HG02884 (cell line): ENCODE data around the gene PDE10A.
"Not testable (repeated sequence)": the region's sequence is repeated elsewhere in the genome, so short reads cannot be mapped to it uniquely, and the experiment has no call there.

Source experiments
- ATAC-seq: cut with Tn5 transposase; IDR thresholded peaks from one replicate; pipeline ENCODE4 v1.9.1; 2021; ENCODE audit warnings: mild to moderate bottlenecking, moderate library complexity; ENCODE audit not compliant: unreplicated experiment

PDE10A gene

DNA sequence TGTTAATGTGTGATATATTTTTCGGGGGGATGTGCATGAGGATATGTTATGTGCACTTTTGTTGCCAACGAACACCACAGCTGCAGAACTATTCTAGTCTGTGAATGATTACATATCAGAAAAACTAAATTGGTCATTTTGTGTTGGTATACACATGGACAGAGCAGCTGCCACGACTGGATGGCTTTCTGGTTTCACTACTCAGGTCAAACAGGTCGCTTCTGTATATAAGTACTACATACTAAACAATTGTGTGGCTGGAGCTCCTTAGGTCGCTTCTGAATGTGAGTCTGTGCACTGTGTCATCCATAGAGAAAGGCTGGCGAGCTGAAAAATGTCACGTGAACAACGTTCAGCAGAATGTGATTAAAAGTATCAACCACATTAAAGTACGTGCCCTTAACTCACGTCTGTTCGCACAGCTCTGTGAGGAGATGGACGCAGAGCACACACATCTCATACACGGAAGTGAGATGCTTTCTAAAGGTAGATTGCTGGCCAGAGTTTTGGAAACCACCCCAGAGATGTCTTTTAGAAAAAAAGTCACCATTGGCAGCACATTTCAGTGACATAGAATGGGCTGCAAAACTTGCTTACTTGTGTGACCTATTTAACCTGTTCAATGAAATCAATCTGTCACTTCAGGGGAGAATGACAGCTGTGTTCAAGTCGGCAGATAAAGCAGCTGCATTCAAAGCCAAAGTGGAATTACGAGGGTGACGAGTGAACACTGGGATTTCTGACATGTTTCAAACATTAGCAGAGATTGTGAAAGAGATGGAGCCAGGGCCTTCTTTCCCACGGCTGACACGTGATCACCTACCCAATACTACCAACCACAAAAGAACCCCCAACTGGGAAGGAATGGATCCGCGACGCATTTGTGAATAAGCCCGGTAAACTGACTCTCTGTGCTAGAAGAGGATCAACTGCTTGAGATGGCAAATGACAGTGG lies 176.6 kb downstream of the PDE10A start:
- no peak for ATAC-seq

- no peak for ATAC-seq
Measured at GRCh38 chr6:165484178-165484889, 178.7 kb downstream of the PDE10A start.

DNA sequence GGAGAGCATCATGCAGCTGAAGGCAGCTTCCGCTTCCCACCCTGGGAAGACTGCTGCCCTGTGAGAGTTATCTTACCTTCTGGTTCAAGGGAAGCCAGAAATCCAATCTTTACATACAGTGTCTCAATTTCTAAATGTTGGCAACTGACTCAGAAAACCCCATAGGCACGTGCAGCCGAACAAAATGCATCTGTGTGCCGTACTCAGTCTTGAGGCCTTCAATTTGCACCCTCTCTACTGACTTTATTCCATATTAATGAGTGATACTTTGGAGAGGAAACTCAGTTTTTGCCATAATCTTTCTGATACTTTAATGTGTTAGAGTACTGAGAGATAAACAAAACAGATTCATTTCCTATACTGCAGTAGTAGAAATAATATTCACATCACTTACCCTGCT lies 181.1 kb downstream of the PDE10A start:
- no peak for ATAC-seq

DNA sequence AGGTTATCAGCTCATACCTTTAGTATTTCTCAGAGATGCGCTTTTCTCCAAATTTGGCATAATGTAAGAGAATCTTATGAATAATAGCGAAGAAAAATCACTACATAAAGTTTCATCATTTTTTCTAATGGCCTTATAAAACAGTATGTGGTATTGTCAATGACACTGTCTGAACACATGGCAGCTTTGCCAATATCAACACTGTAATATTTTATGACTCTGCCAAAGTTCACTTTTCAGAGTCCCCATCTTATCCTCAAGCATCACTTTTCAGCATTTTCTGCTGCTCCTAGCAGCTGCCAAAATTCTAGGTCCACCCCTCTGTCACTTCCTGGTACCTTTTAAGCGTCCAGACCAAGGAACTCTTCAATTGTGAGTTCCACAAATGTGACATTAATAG lies 182.1 kb downstream of the PDE10A start:
- ATAC-seq, result no peak

GRCh38 chr6:165478581-165478980 lies 184.5 kb downstream of the PDE10A start:
- ATAC-seq, result no peak

DNA sequence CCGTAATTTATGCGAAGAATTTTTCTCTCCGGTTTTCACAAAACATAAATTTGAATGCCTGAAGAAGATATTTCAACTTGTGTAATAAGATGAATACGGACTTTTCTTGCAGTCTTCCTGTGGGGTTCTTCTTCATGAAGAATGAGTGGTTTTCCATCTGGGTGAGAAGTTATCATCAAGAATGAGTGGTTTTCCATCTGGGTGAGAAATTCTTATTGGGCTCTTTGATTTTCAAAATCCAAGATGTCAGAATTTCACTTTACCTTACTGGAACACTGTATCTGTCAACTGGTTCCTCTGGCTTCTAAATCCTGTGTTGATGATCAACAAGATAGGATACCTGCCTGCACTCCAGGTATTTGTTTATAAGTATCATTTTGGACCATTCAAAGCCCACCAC lies 193.6 kb downstream of the PDE10A start:
- no peak for ATAC-seq

DNA sequence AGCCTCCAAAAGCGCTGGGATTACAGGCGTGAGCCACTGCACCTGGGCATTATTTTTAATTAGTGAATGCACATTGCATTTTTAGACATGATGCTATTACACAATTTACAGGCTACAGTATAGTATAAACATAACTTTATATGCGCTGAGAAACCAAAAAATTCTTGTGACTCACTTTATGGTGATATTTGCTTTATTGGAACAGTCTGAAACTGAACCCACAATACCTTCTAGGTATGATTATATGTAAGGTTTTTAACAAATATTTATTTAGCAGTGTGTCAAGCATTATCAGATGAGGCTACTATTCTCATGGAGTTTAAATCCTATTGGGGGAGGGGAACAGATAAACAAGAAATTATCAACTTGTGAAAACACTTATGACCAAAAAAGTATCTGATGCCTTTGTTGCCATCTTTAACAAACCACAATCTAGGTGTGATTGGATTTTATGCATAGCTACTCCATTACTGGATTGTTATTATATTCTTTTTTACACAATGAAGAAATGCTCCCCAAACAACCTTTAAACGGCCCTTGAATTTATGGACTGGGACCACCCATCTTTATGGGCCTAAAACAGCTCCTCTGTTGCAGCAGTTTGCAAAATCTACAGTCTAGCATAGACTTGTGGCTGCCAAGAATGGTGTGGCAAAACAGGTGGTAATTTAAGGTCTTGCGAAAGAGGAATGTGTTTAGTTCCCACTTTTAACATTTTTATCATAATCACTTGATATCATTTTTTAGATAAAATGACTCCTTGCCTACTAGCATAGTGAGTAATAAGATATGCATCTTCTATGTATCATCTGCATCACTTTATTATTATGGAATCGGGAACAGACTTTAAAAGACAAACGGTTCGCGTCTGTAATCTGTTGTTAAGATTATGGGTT lies 194.5 kb downstream of the PDE10A start:
- ATAC-seq, result no peak

- ATAC-seq, result not testable (repeated sequence)
Measured at GRCh38 chr6:165463499-165463898, 199.5 kb downstream of the PDE10A start.

- not testable (repeated sequence) for ATAC-seq
Measured at GRCh38 chr6:165459605-165460301, 203.3 kb downstream of the PDE10A start.

GRCh38 chr6:165458134-165458533 lies 204.9 kb downstream of the PDE10A start:
- ATAC-seq, result no peak

- ATAC-seq, result no peak
Measured at GRCh38 chr6:165456286-165456685, 206.8 kb downstream of the PDE10A start.

DNA sequence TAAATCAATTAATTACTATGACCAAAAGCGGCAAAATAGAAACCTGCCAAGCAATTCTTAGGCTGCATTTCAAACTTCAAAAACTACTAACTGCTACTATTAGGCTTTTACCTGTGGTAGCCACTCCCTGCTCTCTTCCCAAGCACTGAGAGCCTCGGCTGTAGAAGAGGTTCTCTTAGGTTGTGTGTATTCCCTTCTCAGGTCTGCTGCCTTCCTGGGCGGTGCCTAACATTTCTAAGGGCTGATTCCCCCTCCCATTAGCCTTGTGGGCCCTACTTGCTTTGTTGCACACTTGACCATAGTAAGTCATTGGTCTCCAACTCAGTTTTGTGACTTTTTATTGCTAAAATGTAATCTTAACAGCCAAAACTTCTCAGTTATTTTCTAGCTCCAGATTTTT lies 207.6 kb downstream of the PDE10A start:
- ATAC-seq, result no peak

GRCh38 chr6:165453395-165453794 lies 209.6 kb downstream of the PDE10A start:
- ATAC-seq, result no peak

- ATAC-seq, result no peak
Measured at GRCh38 chr6:165451838-165452237, 211.2 kb downstream of the PDE10A start.

DNA sequence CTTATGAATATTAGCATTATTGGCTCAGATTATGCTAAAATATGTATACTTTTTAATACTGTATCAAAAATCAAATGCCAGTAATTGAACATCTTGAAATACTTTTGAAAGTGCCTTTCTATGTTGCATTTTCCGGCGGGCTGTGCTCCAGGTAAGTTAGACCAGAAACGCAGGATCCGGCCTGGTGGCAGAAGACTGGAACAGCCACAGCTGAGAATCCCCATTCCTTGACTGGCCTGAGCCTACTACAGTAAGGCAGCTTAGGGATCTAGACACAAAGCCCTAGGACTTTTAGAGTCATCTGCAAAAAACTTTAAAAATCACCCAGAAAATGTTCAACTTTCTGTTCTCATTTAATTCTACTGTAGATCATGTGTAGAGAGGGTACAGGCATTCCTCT lies 214.8 kb downstream of the PDE10A start:
- ATAC-seq, result no peak

- ATAC-seq, result no peak
Measured at GRCh38 chr6:165447141-165447540, 215.9 kb downstream of the PDE10A start.

DNA sequence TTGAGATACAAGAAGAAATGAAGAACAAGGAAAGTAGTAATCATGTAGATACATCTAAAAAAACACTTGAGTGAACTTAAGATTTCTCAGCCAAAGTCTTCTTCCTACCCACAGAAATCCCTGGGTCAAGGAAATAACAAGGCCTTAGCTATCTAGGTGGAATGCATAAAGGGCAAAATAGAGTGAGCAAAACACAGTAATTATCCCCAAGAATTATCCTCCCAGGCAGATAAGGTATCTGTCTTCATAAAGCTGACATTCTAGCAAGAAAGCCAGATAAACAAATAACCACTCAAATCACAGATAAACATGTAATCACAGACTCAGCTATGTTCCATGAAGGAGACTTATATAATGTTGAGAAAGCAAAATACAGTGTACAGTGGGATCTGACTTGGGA lies 216.7 kb downstream of the PDE10A start:
- no peak for ATAC-seq

- no peak for ATAC-seq
Measured at GRCh38 chr6:165443462-165443861, 219.6 kb downstream of the PDE10A start.

GRCh38 chr6:165441181-165441580 lies 221.9 kb downstream of the PDE10A start:
- no peak for ATAC-seq

GRCh38 chr6:165439928-165440554 lies 223.0 kb downstream of the PDE10A start:
- peak; percentile 72 for ATAC-seq
